ENCODE results near the gene SNRNP27.

The SNRNP27 gene

GRCh38 chr2:69918401-69918800 is 24.6 kb downstream of the SNRNP27 start:
- H3K36me3 ChIP-seq (ENCODE audit: insufficient read depth, low read length): peaks cover 27% of the 10 kb centered on the region

GRCh38 chr2:69923116-69923515 is 29.4 kb downstream of the SNRNP27 start:
- no peak overlapping the region for H3K9ac ChIP-seq (ENCODE audit: low read length)
- no peaks in the 10 kb centered on the region for H3K4me1 ChIP-seq (ENCODE audit: insufficient read depth, low read length)
- no peak overlapping the region for H3K27ac ChIP-seq (ENCODE audit: low read depth, low read length)
- H3K27me3 ChIP-seq (ENCODE audit: control insufficient read depth in 1 of 2, insufficient read depth in 2 of 2, low read length in 2 of 2): no peaks in the 10 kb centered on the region
- no peak overlapping the region for H3K4me3 ChIP-seq (ENCODE audit: low read depth in 1 of 2, low read length in 2 of 2)
- H3K9me3 ChIP-seq (ENCODE audit: low read length): no peaks in the 10 kb centered on the region
- peaks cover 23% of the 10 kb centered on the region for H3K36me3 ChIP-seq (ENCODE audit: insufficient read depth, low read length)

More at GRCh38 chr2:69918401-69918800, 24.6 kb downstream of the SNRNP27 start:
- no peaks in the 10 kb centered on the region for H3K9me3 ChIP-seq (ENCODE audit: low read length)
- peaks cover 22% of the 10 kb centered on the region for H3K4me1 ChIP-seq (ENCODE audit: insufficient read depth, low read length)
- no peak overlapping the region for H3K9ac ChIP-seq (ENCODE audit: low read length)
- no peak overlapping the region for H3K4me3 ChIP-seq (ENCODE audit: low read depth in 1 of 2, low read length in 2 of 2)
- H3K27me3 ChIP-seq (ENCODE audit: control insufficient read depth in 1 of 2, insufficient read depth in 2 of 2, low read length in 2 of 2): no peaks in the 10 kb centered on the region
- no peak overlapping the region for H3K27ac ChIP-seq (ENCODE audit: low read depth, low read length)

GRCh38 chr2:69926849-69927515 is 33.2 kb downstream of the SNRNP27 start:
- peaks cover 10% of the 10 kb centered on the region for H3K36me3 ChIP-seq (ENCODE audit: insufficient read depth, low read length)
- no peak overlapping the region for H3K27ac ChIP-seq (ENCODE audit: low read depth, low read length)
- H3K9ac ChIP-seq (ENCODE audit: low read length): no peak overlapping the region
- H3K27me3 ChIP-seq (ENCODE audit: control insufficient read depth in 1 of 2, insufficient read depth in 2 of 2, low read length in 2 of 2): no peaks in the 10 kb centered on the region
- no peaks in the 10 kb centered on the region for H3K9me3 ChIP-seq (ENCODE audit: low read length)
- H3K4me3 ChIP-seq (ENCODE audit: low read depth in 1 of 2, low read length in 2 of 2): no peak overlapping the region
- H3K4me1 ChIP-seq (ENCODE audit: insufficient read depth, low read length): no peaks in the 10 kb centered on the region

- peaks cover 20% of the 10 kb centered on the region for H3K36me3 ChIP-seq (ENCODE audit: insufficient read depth, low read length)
- H3K27ac ChIP-seq (ENCODE audit: low read depth, low read length): no peak overlapping the region
- H3K4me1 ChIP-seq (ENCODE audit: insufficient read depth, low read length): no peaks in the 10 kb centered on the region
- H3K4me3 ChIP-seq (ENCODE audit: low read depth in 1 of 2, low read length in 2 of 2): no peak overlapping the region
- H3K27me3 ChIP-seq (ENCODE audit: control insufficient read depth in 1 of 2, insufficient read depth in 2 of 2, low read length in 2 of 2): no peaks in the 10 kb centered on the region
- H3K9me3 ChIP-seq (ENCODE audit: low read length): no peaks in the 10 kb centered on the region
- no peak overlapping the region for H3K9ac ChIP-seq (ENCODE audit: low read length)
These were observed 38.3 kb downstream of the SNRNP27 start for GRCh38 chr2:69931832-69932595.

GRCh38 chr2:69932596-69932922 is 38.8 kb downstream of the SNRNP27 start:
- Histone ChIP-seq H3K4me3 (ENCODE audit: low read depth in 1 of 2, low read length in 2 of 2) (no peak overlapping the region), H3K4me1 (ENCODE audit: insufficient read depth, low read length) (no peaks in the 10 kb centered on the region), H3K27ac (ENCODE audit: low read depth, low read length) (no peak overlapping the region), H3K36me3 (ENCODE audit: insufficient read depth, low read length) (peaks cover 26% of the 10 kb centered on the region), H3K9me3 (ENCODE audit: low read length) (no peaks in the 10 kb centered on the region), H3K9ac (ENCODE audit: low read length) (no peak overlapping the region), H3K27me3 (ENCODE audit: control insufficient read depth in 1 of 2, insufficient read depth in 2 of 2, low read length in 2 of 2) (no peaks in the 10 kb centered on the region)

- peaks cover 32% of the 10 kb centered on the region for H3K36me3 ChIP-seq (ENCODE audit: insufficient read depth, low read length)
- H3K9ac ChIP-seq (ENCODE audit: low read length): no peak overlapping the region
These were observed 39.6 kb downstream of the SNRNP27 start for GRCh38 chr2:69933254-69933828.

GRCh38 chr2:69933839-69934613 is 40.3 kb downstream of the SNRNP27 start:
- Histone ChIP-seq H3K9ac (ENCODE audit: low read length) (no peak overlapping the region), H3K36me3 (ENCODE audit: insufficient read depth, low read length) (peaks cover 39% of the 10 kb centered on the region), H3K4me3 (ENCODE audit: low read depth in 1 of 2, low read length in 2 of 2) (no peak overlapping the region), H3K9me3 (ENCODE audit: low read length) (no peaks in the 10 kb centered on the region), H3K27me3 (ENCODE audit: control insufficient read depth in 1 of 2, insufficient read depth in 2 of 2, low read length in 2 of 2) (no peaks in the 10 kb centered on the region), H3K27ac (ENCODE audit: low read depth, low read length) (no peak overlapping the region), H3K4me1 (ENCODE audit: insufficient read depth, low read length) (no peaks in the 10 kb centered on the region)

More at GRCh38 chr2:69933254-69933828, 39.6 kb downstream of the SNRNP27 start:
- H3K4me1 ChIP-seq (ENCODE audit: insufficient read depth, low read length): no peaks in the 10 kb centered on the region
- H3K27me3 ChIP-seq (ENCODE audit: control insufficient read depth in 1 of 2, insufficient read depth in 2 of 2, low read length in 2 of 2): no peaks in the 10 kb centered on the region
- no peaks in the 10 kb centered on the region for H3K9me3 ChIP-seq (ENCODE audit: low read length)
- no peak overlapping the region for H3K27ac ChIP-seq (ENCODE audit: low read depth, low read length)
- no peak overlapping the region for H3K4me3 ChIP-seq (ENCODE audit: low read depth in 1 of 2, low read length in 2 of 2)

GRCh38 chr2:69934614-69934908 is 40.8 kb downstream of the SNRNP27 start:
- no peak overlapping the region for H3K9ac ChIP-seq (ENCODE audit: low read length)
- H3K9me3 ChIP-seq (ENCODE audit: low read length): no peaks in the 10 kb centered on the region
- no peaks in the 10 kb centered on the region for H3K27me3 ChIP-seq (ENCODE audit: control insufficient read depth in 1 of 2, insufficient read depth in 2 of 2, low read length in 2 of 2)
- no peaks in the 10 kb centered on the region for H3K4me1 ChIP-seq (ENCODE audit: insufficient read depth, low read length)
- H3K4me3 ChIP-seq (ENCODE audit: low read depth in 1 of 2, low read length in 2 of 2): no peak overlapping the region
- H3K27ac ChIP-seq (ENCODE audit: low read depth, low read length): no peak overlapping the region
- H3K36me3 ChIP-seq (ENCODE audit: insufficient read depth, low read length): peaks cover 40% of the 10 kb centered on the region

GRCh38 chr2:69935011-69935410 is 41.3 kb downstream of the SNRNP27 start:
- Histone ChIP-seq H3K27me3 (ENCODE audit: control insufficient read depth in 1 of 2, insufficient read depth in 2 of 2, low read length in 2 of 2) (no peaks in the 10 kb centered on the region), H3K4me3 (ENCODE audit: low read depth in 1 of 2, low read length in 2 of 2) (no peak overlapping the region), H3K4me1 (ENCODE audit: insufficient read depth, low read length) (no peaks in the 10 kb centered on the region), H3K9ac (ENCODE audit: low read length) (no peak overlapping the region), H3K27ac (ENCODE audit: low read depth, low read length) (no peak overlapping the region), H3K36me3 (ENCODE audit: insufficient read depth, low read length) (peaks cover 40% of the 10 kb centered on the region), H3K9me3 (ENCODE audit: low read length) (no peaks in the 10 kb centered on the region)

- H3K36me3 ChIP-seq (ENCODE audit: insufficient read depth, low read length): peaks cover 48% of the 10 kb centered on the region
- no peak overlapping the region for H3K4me3 ChIP-seq (ENCODE audit: low read depth in 1 of 2, low read length in 2 of 2)
- no peaks in the 10 kb centered on the region for H3K9me3 ChIP-seq (ENCODE audit: low read length)
- no peaks in the 10 kb centered on the region for H3K27me3 ChIP-seq (ENCODE audit: control insufficient read depth in 1 of 2, insufficient read depth in 2 of 2, low read length in 2 of 2)
- no peak overlapping the region for H3K27ac ChIP-seq (ENCODE audit: low read depth, low read length)
- H3K4me1 ChIP-seq (ENCODE audit: insufficient read depth, low read length): no peaks in the 10 kb centered on the region
- H3K9ac ChIP-seq (ENCODE audit: low read length): no peak overlapping the region
These were observed 43.1 kb downstream of the SNRNP27 start for GRCh38 chr2:69936906-69937305.

GRCh38 chr2:69937968-69938367 is 44.2 kb downstream of the SNRNP27 start:
- Histone ChIP-seq H3K27me3 (ENCODE audit: control insufficient read depth in 1 of 2, insufficient read depth in 2 of 2, low read length in 2 of 2) (no peaks in the 10 kb centered on the region), H3K36me3 (ENCODE audit: insufficient read depth, low read length) (peaks cover 57% of the 10 kb centered on the region), H3K4me1 (ENCODE audit: insufficient read depth, low read length) (no peaks in the 10 kb centered on the region)

More at GRCh38 chr2:69937968-69938367, 44.2 kb downstream of the SNRNP27 start:
- H3K4me3 ChIP-seq (ENCODE audit: low read depth in 1 of 2, low read length in 2 of 2): no peak overlapping the region
- no peaks in the 10 kb centered on the region for H3K9me3 ChIP-seq (ENCODE audit: low read length)
- H3K9ac ChIP-seq (ENCODE audit: low read length): no peak overlapping the region
- no peak overlapping the region for H3K27ac ChIP-seq (ENCODE audit: low read depth, low read length)

All from muscle layer of colon (tissue), 2 donors.